NB4 (cell line): ENCODE measurements around the gene ZSWIM9.

Source experiments
- DNase-seq: peaks from one replicate; pipeline ENCODE4 v3.0.0; 2010; ENCODE audit warnings: low read depth
- H3K4me3 ChIP-seq: one replicate; pipeline ENCODE4 v1.5.1; 2011; ENCODE audit warnings: mild to moderate bottlenecking, low read depth, low read length, moderate library complexity
- CTCF ChIP-seq: IDR thresholded peaks from one replicate; pipeline ENCODE4 v1.5.1; 2012; ENCODE audit warnings: low read depth, low read length
- MAX ChIP-seq: IDR thresholded peaks from 2 replicates; pipeline ENCODE4 v1.6.1; 2011; ENCODE audit warnings: low read depth, low read length
- MYC ChIP-seq: IDR thresholded peaks from 2 replicates; pipeline ENCODE4 v1.6.1; 2011; ENCODE audit warnings: low read depth, low read length
- POLR2A ChIP-seq: IDR thresholded peaks from 2 replicates; pipeline ENCODE4 v1.6.1; 2011; ENCODE audit warnings: mild to moderate bottlenecking; ENCODE audit not compliant: insufficient read length; ENCODE audit errors: extremely low read depth

ZSWIM9 gene

GRCh38 chr19:48181505-48181904, 11.0 kb downstream of the ZSWIM9 start:
- no peak for DNase-seq
- no peak for TF ChIP-seq MYC
- TF ChIP-seq CTCF, result no peak
- TF ChIP-seq POLR2A, result no peak
- no peak for TF ChIP-seq MAX
- H3K4me3 ChIP-seq, result no peak overlapping the region

- peak; percentile 42 for DNase-seq
- no peak overlapping the region for H3K4me3 ChIP-seq
- no peak for TF ChIP-seq POLR2A
- TF ChIP-seq CTCF, result peak; percentile 21
These were observed 12.0 kb downstream of the ZSWIM9 start for GRCh38 chr19:48182434-48182833.

- peak; percentile 70 for DNase-seq
- no peak overlapping the region for H3K4me3 ChIP-seq
- TF ChIP-seq POLR2A (no peak), MAX (no peak), CTCF (no peak), MYC (no peak)
These were observed 12.9 kb downstream of the ZSWIM9 start for GRCh38 chr19:48183356-48183755.

GRCh38 chr19:48186015-48186414, 15.5 kb downstream of the ZSWIM9 start:
- TF ChIP-seq CTCF (no peak), POLR2A (no peak), MAX (no peak), MYC (no peak)
- no peak overlapping the region for H3K4me3 ChIP-seq
- peak; percentile 49 for DNase-seq

GRCh38 chr19:48186541-48186991, 16.1 kb downstream of the ZSWIM9 start:
- H3K4me3 ChIP-seq, result no peak overlapping the region
- DNase-seq, result peak; percentile 86
- no peak for TF ChIP-seq MYC
- no peak for TF ChIP-seq CTCF
- no peak for TF ChIP-seq MAX
- TF ChIP-seq POLR2A, result no peak

- H3K4me3 ChIP-seq, result no peak overlapping the region
- TF ChIP-seq CTCF (no peak), MAX (no peak), POLR2A (no peak), MYC (no peak; the same call in 1 of the 2 replicates)
- DNase-seq, result peak; percentile 64
These were observed 19.9 kb downstream of the ZSWIM9 start for GRCh38 chr19:48190288-48190884.
